Lower lobe of right lung (tissue), 2 donors: Measurements from ENCODE around the gene CERS3. TPM values are rescaled to one million over a fixed set of nuclear protein-coding genes. Genes with fewer than 3 reads are reported as not detected.

Source experiments
- ATAC-seq, 2 donors: fragments of 200-7000 bp; cut with Tn5 transposase; one replicate each; pipeline ENCODE4 v1.9.1; 2020 to 2022; ENCODE audit warnings: mild to moderate bottlenecking in 2 of 2, moderate library complexity in 2 of 2
- DNase-seq: peaks from one replicate; pipeline ENCODE4 v3.0.0-alpha.2; 2020
- H3K27ac ChIP-seq: fragments of 200-600 bp; one replicate; pipeline ENCODE4 v1.8.0; 2022
- H3K27me3 ChIP-seq: fragments of 200-600 bp; one replicate; pipeline ENCODE4 v1.8.0; 2022; ENCODE audit warnings: low read depth
- H3K36me3 ChIP-seq: fragments of 200-600 bp; one replicate; pipeline ENCODE4 v1.8.0; 2022; ENCODE audit warnings: mild to moderate bottlenecking
- H3K4me1 ChIP-seq: fragments of 200-600 bp; one replicate; pipeline ENCODE4 v1.8.0; 2022
- H3K4me3 ChIP-seq: fragments of 200-600 bp; one replicate; pipeline ENCODE4 v1.8.0; 2022; ENCODE audit warnings: mild to moderate bottlenecking
- H3K9me3 ChIP-seq: fragments of 200-600 bp; one replicate; pipeline ENCODE4 v1.8.0; 2022
- CTCF ChIP-seq: fragments of 200-600 bp; IDR thresholded peaks from one replicate; pipeline ENCODE4 v1.8.0; 2022; ENCODE audit warnings: antibody characterized with exemption, mild to moderate bottlenecking
- intact Hi-C: fragments of 100-400 bp; cut with DNase I; formaldehyde crosslinking; loops from one replicate; pipeline ENCODE4 v1.11.0; 2022
- total RNA-seq: library from RNA; stranded (reverse); fragmentation: NEBNext Ultra II Directional; extraction: Animal tissue kit (Norgen Biotek cat#: 25700); gene quantifications from one replicate; pipeline ENCODE4 v1.2.1, GENCODE V29; 2021
- donor health status: DM: no; HTN: yes; CAD: no; lungs with severe emphysema.

CERS3 gene
- total RNA-seq, 1 donor from 2014 or later, result not detected

- no peak for DNase-seq
- intact Hi-C loops, result no loop called here
- no peak for TF ChIP-seq CTCF
- no peak overlapping the region for H3K4me3 ChIP-seq
- H3K27me3 ChIP-seq, result no peaks in the 10 kb centered on the region
- no peak for ATAC-seq
- no peaks in the 10 kb centered on the region for H3K36me3 ChIP-seq
- no peak overlapping the region for H3K27ac ChIP-seq
- no peaks in the 10 kb centered on the region for H3K9me3 ChIP-seq
- H3K4me1 ChIP-seq, result no peaks in the 10 kb centered on the region
Measured at GRCh38 chr15:100493213-100493612, 35.5 kb downstream of the CERS3 start.

- H3K4me1 ChIP-seq, result no peaks in the 10 kb centered on the region
- DNase-seq, result no peak
- H3K27me3 ChIP-seq, result no peaks in the 10 kb centered on the region
- H3K36me3 ChIP-seq, result no peaks in the 10 kb centered on the region
- no peak overlapping the region for H3K27ac ChIP-seq
- no peak for TF ChIP-seq CTCF
- ATAC-seq, result no peak
- H3K4me3 ChIP-seq, result no peak overlapping the region
- H3K9me3 ChIP-seq, result no peaks in the 10 kb centered on the region
- intact Hi-C loops, result no loop called here
Measured at GRCh38 chr15:100484443-100484842, 44.3 kb downstream of the CERS3 start.

GRCh38 chr15:100483370-100483769 lies 45.4 kb downstream of the CERS3 start:
- no peak for DNase-seq
- intact Hi-C loops, result no loop called here
- no peak for ATAC-seq
- H3K4me3 ChIP-seq, result no peak overlapping the region
- no peak overlapping the region for H3K27ac ChIP-seq
- H3K27me3 ChIP-seq, result no peaks in the 10 kb centered on the region
- H3K4me1 ChIP-seq, result no peaks in the 10 kb centered on the region
- H3K9me3 ChIP-seq, result peaks cover 5% of the 10 kb centered on the region
- H3K36me3 ChIP-seq, result no peaks in the 10 kb centered on the region
- TF ChIP-seq CTCF, result no peak

GRCh38 chr15:100476805-100477204 lies 51.9 kb downstream of the CERS3 start:
- intact Hi-C loops, result no loop called here
- no peak overlapping the region for H3K4me3 ChIP-seq
- H3K27me3 ChIP-seq, result no peaks in the 10 kb centered on the region
- no peak overlapping the region for H3K27ac ChIP-seq
- H3K36me3 ChIP-seq, result no peaks in the 10 kb centered on the region
- H3K4me1 ChIP-seq, result no peaks in the 10 kb centered on the region
- TF ChIP-seq CTCF, result no peak
- ATAC-seq (no peak), DNase-seq (no peak)
- peaks cover 16% of the 10 kb centered on the region for H3K9me3 ChIP-seq

- H3K4me1 ChIP-seq, result no peaks in the 10 kb centered on the region
- ATAC-seq, result no peak
- H3K27me3 ChIP-seq, result no peaks in the 10 kb centered on the region
- intact Hi-C loops, result no loop called here
- H3K4me3 ChIP-seq, result no peak overlapping the region
- peaks cover 4% of the 10 kb centered on the region for H3K9me3 ChIP-seq
- no peak for DNase-seq
- no peak for TF ChIP-seq CTCF
- H3K27ac ChIP-seq, result no peak overlapping the region
- no peaks in the 10 kb centered on the region for H3K36me3 ChIP-seq
Measured at GRCh38 chr15:100472736-100473135, 56.0 kb downstream of the CERS3 start.

GRCh38 chr15:100471933-100472332 lies 56.8 kb downstream of the CERS3 start:
- no peak for DNase-seq
- Histone ChIP-seq H3K27me3 (no peaks in the 10 kb centered on the region), H3K9me3 (no peaks in the 10 kb centered on the region), H3K4me3 (no peak overlapping the region), H3K36me3 (no peaks in the 10 kb centered on the region), H3K27ac (no peak overlapping the region), H3K4me1 (no peaks in the 10 kb centered on the region)
- ATAC-seq, result no peak
- intact Hi-C loops, result no loop called here
- TF ChIP-seq CTCF, result no peak
